Psoas muscle (tissue), 8 donors: ENCODE results near the gene REPIN1. TPM values are rescaled to one million over a fixed set of nuclear protein-coding genes. Genes with fewer than 3 reads are reported as not detected.

Source experiments
- ATAC-seq, 4 donors: fragments of 200-7000 bp; cut with Tn5 transposase; one replicate each; pipeline ENCODE4 v1.9.1; 2020; ENCODE audit warnings: moderate library complexity in 3 of 4, mild to moderate bottlenecking in 2 of 4
- DNase-seq, 2 donors: peaks; one replicate each; pipeline ENCODE4 v3.0.0-alpha.2; 2020
- H3K27ac ChIP-seq: fragments of 200-600 bp; one replicate; pipeline ENCODE4 v1.8.0; 2022
- H3K27me3 ChIP-seq, 3 donors: fragments of 200-600 bp in 1 of 3; one replicate each; pipeline versions ENCODE4 v1.6.1 to v1.8.0; 2013 to 2022; ENCODE audit warnings: low read length in 2 of 3, mild to moderate bottlenecking in 2 of 3, moderate library complexity in 1 of 3; ENCODE audit not compliant: insufficient read depth in 3 of 3
- H3K36me3 ChIP-seq, 2 donors: fragments of 200-600 bp in 1 of 2; one replicate each; pipeline versions ENCODE4 v1.6.1 to v1.8.0; 2013 to 2022; ENCODE audit warnings: low read depth in 1 of 2, mild to moderate bottlenecking in 1 of 2, moderate library complexity in 1 of 2; ENCODE audit not compliant: insufficient read depth in 1 of 2
- H3K4me1 ChIP-seq: fragments of 200-600 bp; one replicate; pipeline ENCODE4 v1.8.0; 2022
- H3K4me3 ChIP-seq: fragments of 200-600 bp; one replicate; pipeline ENCODE4 v1.8.0; 2022; ENCODE audit warnings: mild to moderate bottlenecking
- H3K9me3 ChIP-seq: fragments of 200-600 bp; one replicate; pipeline ENCODE4 v1.8.0; 2022
- WGBS, 3 donors: extraction: QIAGEN DNeasy Blood & Tissue Kit; methylation state at CpG; one replicate each; pipeline versions ENCODE4 v1.1.6 to v1.1.7; 2013; 5-methylcytosine and 5-hydroxymethylcytosine counted together
- intact Hi-C, 2 donors: fragments of 100-400 bp; cut with DNase I; formaldehyde crosslinking; loops; one replicate each; pipeline versions ENCODE4 v1.11.0 to v1.14.2; 2022
- polyA plus RNA-seq, 3 donors: library from polyadenylated mRNA; stranded (reverse); fragments of 200-250 nt; gene quantifications; one replicate each; pipeline ENCODE4 v1.2.3, GENCODE V29; 2013
- total RNA-seq, 4 donors: library from RNA; stranded (reverse); fragmentation: NEBNext Ultra II Directional in 2 of 4; extraction: Animal tissue kit (Norgen Biotek cat#: 25700) in 2 of 4; gene quantifications; one replicate each; pipeline versions ENCODE4 v1.2.1 to v1.2.4, GENCODE V29; 2021 to 2023
- TF ChIP-seq, protein P1 (sequence below): fragments of 200-600 bp; IDR thresholded peaks from one replicate; pipeline ENCODE4 v1.8.0; 2022; ENCODE audit warnings: antibody characterized with exemption
- donor health status: healthy with polysubstance abuse.
- donor health status: DM: no; HTN: no; CAD: no; lungs with moderate emphysema.
- donor health status: Bipolar disorder and iron deficiency.
- donor health status: healthy.
- donor health status: DM: yes; HTN: yes; CAD: no.
- donor health status: DM: no; HTN: no; CAD: no.
- donor health status: DM: no; HTN: no; CAD: no.
- donor health status: DM: yes; HTN: yes; CAD: no.

The REPIN1 gene
- total and polyA plus RNA-seq, 7 donors: 80.2 to 212 (median 129) TPM

GRCh38 chr7:150345012-150345411 is 23.6 kb upstream of the REPIN1 start:
- Histone ChIP-seq H3K36me3 (no peaks in the 10 kb centered on the region), H3K9me3 (no peaks in the 10 kb centered on the region), H3K27ac (no peak overlapping the region), H3K27me3 (peaks cover 0 to 31% (median 17%) of the 10 kb centered on the region in 3 donors), H3K4me3 (no peak overlapping the region), H3K4me1 (peaks cover 4% of the 10 kb centered on the region)
- WGBS, 3 donors: 80 to 86% (median 83%) methylated on average over 1 of the region's 1 CpG
- TF ChIP-seq, protein P1, sequence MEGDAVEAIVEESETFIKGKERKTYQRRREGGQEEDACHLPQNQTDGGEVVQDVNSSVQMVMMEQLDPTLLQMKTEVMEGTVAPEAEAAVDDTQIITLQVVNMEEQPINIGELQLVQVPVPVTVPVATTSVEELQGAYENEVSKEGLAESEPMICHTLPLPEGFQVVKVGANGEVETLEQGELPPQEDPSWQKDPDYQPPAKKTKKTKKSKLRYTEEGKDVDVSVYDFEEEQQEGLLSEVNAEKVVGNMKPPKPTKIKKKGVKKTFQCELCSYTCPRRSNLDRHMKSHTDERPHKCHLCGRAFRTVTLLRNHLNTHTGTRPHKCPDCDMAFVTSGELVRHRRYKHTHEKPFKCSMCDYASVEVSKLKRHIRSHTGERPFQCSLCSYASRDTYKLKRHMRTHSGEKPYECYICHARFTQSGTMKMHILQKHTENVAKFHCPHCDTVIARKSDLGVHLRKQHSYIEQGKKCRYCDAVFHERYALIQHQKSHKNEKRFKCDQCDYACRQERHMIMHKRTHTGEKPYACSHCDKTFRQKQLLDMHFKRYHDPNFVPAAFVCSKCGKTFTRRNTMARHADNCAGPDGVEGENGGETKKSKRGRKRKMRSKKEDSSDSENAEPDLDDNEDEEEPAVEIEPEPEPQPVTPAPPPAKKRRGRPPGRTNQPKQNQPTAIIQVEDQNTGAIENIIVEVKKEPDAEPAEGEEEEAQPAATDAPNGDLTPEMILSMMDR: no peak
- DNase-seq: no peak
- ATAC-seq: no peak
- intact Hi-C loops: no loop called here

DNA sequence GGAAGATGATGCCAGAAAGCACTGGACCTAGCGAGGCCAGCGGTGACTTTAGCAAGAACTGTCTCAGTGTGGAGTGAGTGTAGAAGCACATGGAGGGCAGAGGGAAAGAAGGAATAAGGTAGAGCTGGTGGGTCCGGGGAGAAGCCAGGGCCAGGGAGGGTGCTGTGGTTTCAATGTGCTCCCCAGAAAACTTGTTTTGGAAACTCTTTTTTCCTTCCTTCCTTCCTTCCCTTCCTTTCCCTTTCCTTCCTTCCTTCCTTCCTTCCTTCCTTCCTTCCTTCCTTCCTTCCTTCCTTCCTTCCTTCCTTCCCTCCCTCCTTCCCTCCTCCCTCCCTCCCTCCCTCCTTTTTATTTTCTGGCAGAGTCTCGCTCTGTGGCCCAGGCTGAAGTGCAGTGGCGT is 21.7 kb upstream of the REPIN1 start:
- Histone ChIP-seq H3K4me3 (no peak overlapping the region), H3K36me3 (no peaks in the 10 kb centered on the region), H3K4me1 (no peaks in the 10 kb centered on the region), H3K27ac (no peak overlapping the region), H3K9me3 (no peaks in the 10 kb centered on the region), H3K27me3 (peaks cover 0 to 12% (median 11%) of the 10 kb centered on the region in 3 donors)
- intact Hi-C loops: no loop called here
- no peak for ATAC-seq
- no peak for DNase-seq
- WGBS, 3 donors: 82 to 91% (median 90%) methylated on average over 5 of the region's 5 CpGs
- TF ChIP-seq, protein P1: no peak

DNA sequence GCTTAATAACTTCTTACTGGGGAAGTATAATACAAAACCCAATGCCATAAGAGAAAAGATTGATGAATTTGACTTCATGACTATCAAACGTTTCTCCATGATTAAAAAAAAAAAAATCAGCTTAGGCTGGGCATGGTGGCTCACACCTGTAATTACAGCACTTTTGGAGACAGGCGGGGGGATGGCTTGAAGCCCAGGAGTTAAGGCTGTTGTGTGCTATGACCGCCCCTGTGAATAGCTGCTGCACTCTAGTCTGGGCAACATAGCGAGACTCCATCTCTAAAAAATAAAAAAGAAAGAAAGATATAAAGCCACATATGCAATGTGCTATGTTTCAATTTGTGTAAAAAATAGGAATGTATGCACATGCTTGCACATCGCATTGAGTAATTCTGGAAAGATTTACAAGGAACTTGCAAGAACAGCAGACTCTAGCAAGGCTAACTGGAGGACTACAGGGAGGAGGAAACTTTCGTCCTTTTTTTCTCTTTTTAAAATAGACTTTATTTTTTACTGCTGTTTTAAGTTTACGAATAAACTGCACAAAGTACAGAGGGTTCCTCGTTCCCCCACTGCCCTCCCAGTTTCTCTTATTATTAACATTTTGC is 16.9 kb upstream of the REPIN1 start:
- no peaks in the 10 kb centered on the region for H3K4me1 ChIP-seq
- H3K36me3 ChIP-seq: no peaks in the 10 kb centered on the region
- 69 to 73% (median 70%) methylated on average over 8 of the region's 8 CpGs for WGBS, 3 donors
- H3K4me3 ChIP-seq: no peak overlapping the region
- no peak for ATAC-seq
- no peaks in the 10 kb centered on the region for H3K9me3 ChIP-seq
- no peak overlapping the region for H3K27ac ChIP-seq
- intact Hi-C loops: no loop called here
- DNase-seq: no peak
- TF ChIP-seq, protein P1: no peak
- H3K27me3 ChIP-seq: no peaks in the 10 kb centered on the region

- Histone ChIP-seq H3K4me1 (no peaks in the 10 kb centered on the region), H3K4me3 (no peak overlapping the region), H3K27me3 (no peaks in the 10 kb centered on the region), H3K27ac (no peak overlapping the region), H3K9me3 (no peaks in the 10 kb centered on the region), H3K36me3 (no peaks in the 10 kb centered on the region)
- WGBS, 3 donors: 78 to 92% (median 79%) methylated on average over 1 of the region's 1 CpG
- ATAC-seq: no peak
- TF ChIP-seq, protein P1: no peak
- no peak for DNase-seq
- intact Hi-C loops: loop anchor here in 1 of 2 donors (2.0 kb wide), 1 partner anchor 65 kb away; no protein-coding TSS in a partner anchor
Observed at GRCh38 chr7:150355666-150356059, 13.0 kb upstream of the REPIN1 start.
